Epithelial cell of esophagus (primary cell): ENCODE results near the gene ADCK1.
A peak's percentile ranks its signal among the peaks of the same experiment; 100 is the strongest.

Source experiments
- DNase-seq: peaks from one replicate; pipeline ENCODE4 v3.0.0; 2010; ENCODE audit warnings: low read depth
- H3K4me3 ChIP-seq: 2 replicates; pipeline ENCODE4 v1.5.1; 2011; ENCODE audit warnings: mild to moderate bottlenecking, low read length, control low read depth
- CTCF ChIP-seq: IDR thresholded peaks from 2 replicates; pipeline ENCODE4 v1.5.1; 2011; ENCODE audit warnings: low read depth, mild to moderate bottlenecking, low read length, control low read depth, inconsistent platforms; ENCODE audit not compliant: insufficient read depth; ENCODE audit errors: missing control alignments

Gene ADCK1

GRCh38 chr14:77843195-77843594, 43.3 kb downstream of the ADCK1 start:
- no peak overlapping the region for H3K4me3 ChIP-seq
- DNase-seq: no peak
- no peak for TF ChIP-seq CTCF

GRCh38 chr14:77843651-77844050, 43.7 kb downstream of the ADCK1 start:
- no peak overlapping the region for H3K4me3 ChIP-seq
- DNase-seq: no peak
- no peak for TF ChIP-seq CTCF

- peak; percentile 4 for DNase-seq
- no peak for TF ChIP-seq CTCF
- H3K4me3 ChIP-seq: no peak overlapping the region
Observed at GRCh38 chr14:77844802-77845201, 44.9 kb downstream of the ADCK1 start.

GRCh38 chr14:77848031-77848430, 48.1 kb downstream of the ADCK1 start:
- DNase-seq: no peak
- H3K4me3 ChIP-seq: no peak overlapping the region
- TF ChIP-seq CTCF: no peak

GRCh38 chr14:77849711-77850110, 49.8 kb downstream of the ADCK1 start:
- no peak overlapping the region for H3K4me3 ChIP-seq
- no peak for DNase-seq
- no peak for TF ChIP-seq CTCF

GRCh38 chr14:77853919-77854318, 54.0 kb downstream of the ADCK1 start:
- DNase-seq: no peak
- TF ChIP-seq CTCF: no peak
- no peak overlapping the region for H3K4me3 ChIP-seq

GRCh38 chr14:77856941-77857340, 57.0 kb downstream of the ADCK1 start:
- H3K4me3 ChIP-seq: no peak overlapping the region
- DNase-seq: no peak
- TF ChIP-seq CTCF: no peak
